Karpas-422 (cell line): ENCODE measurements around the gene FCN3. TPM values are rescaled to one million over a fixed set of nuclear protein-coding genes. Genes with fewer than 3 reads are reported as not detected.
A peak's percentile ranks its signal among the peaks of the same experiment; 100 is the strongest.

ENCODE experiments used
- DNase-seq: peaks from one replicate; pipeline ENCODE4 v3.0.0-alpha.2; 2015
- H2AFZ ChIP-seq: fragments of 200-600 bp; sonication (generic); 2 replicates; pipeline ENCODE4 v1.6.1; 2014; ENCODE audit warnings: antibody characterized with exemption, low read length, mixed read lengths
- H3K27ac ChIP-seq: fragments of 200-600 bp; sonication (generic); 2 replicates; pipeline ENCODE4 v1.5.1; 2014; ENCODE audit warnings: mild to moderate bottlenecking, low read length, moderate library complexity
- H3K27me3 ChIP-seq: fragments of 200-600 bp; sonication (generic); 2 replicates; pipeline ENCODE4 v1.6.1; 2014; ENCODE audit warnings: low read length, mixed read lengths
- H3K36me3 ChIP-seq: fragments of 200-600 bp; sonication (generic); 2 replicates; pipeline ENCODE4 v1.6.1; 2014; ENCODE audit warnings: low read length, mixed read lengths; ENCODE audit not compliant: insufficient read depth
- H3K4me1 ChIP-seq: fragments of 200-600 bp; sonication (generic); 2 replicates; pipeline ENCODE4 v1.6.1; 2014; ENCODE audit warnings: mild to moderate bottlenecking, low read length, mixed read lengths
- H3K4me2 ChIP-seq: fragments of 200-600 bp; sonication (generic); 2 replicates; pipeline ENCODE4 v1.6.1; 2014; ENCODE audit warnings: low read length, low read depth, mild to moderate bottlenecking; ENCODE audit not compliant: poor library complexity, severe bottlenecking
- H3K4me3 ChIP-seq: fragments of 200-600 bp; sonication (generic); 2 replicates; pipeline ENCODE4 v1.5.1; 2014; ENCODE audit warnings: mild to moderate bottlenecking, antibody characterized with exemption, low read length, mixed read lengths
- H3K79me2 ChIP-seq: fragments of 200-600 bp; sonication (generic); 2 replicates; pipeline ENCODE4 v1.6.1; 2014; ENCODE audit warnings: mild to moderate bottlenecking, low read length, mixed read lengths
- H3K9ac ChIP-seq: fragments of 200-600 bp; sonication (generic); 2 replicates; pipeline ENCODE4 v1.6.0; 2014; ENCODE audit warnings: low read length
- H3K9me2 ChIP-seq: fragments of 200-600 bp; sonication (generic), shearing (Covaris generic); replicated peaks from 2 replicates; pipeline ENCODE4 v1.6.0; 2014; ENCODE audit warnings: mild to moderate bottlenecking, low read length, moderate library complexity; ENCODE audit not compliant: insufficient read depth
- H3K9me3 ChIP-seq: fragments of 300-700, 200-600 bp; sonication (generic); 2 replicates; pipeline ENCODE4 v1.6.1; 2014; ENCODE audit warnings: low read length, mixed read lengths
- H4K20me1 ChIP-seq: fragments of 200-600 bp; sonication (generic); 2 replicates; pipeline ENCODE4 v1.6.1; 2014; ENCODE audit warnings: mild to moderate bottlenecking, antibody characterized with exemption, low read length, low read depth; ENCODE audit not compliant: insufficient read depth
- total RNA-seq: library from RNA; depleted of rRNA; stranded (reverse); fragments of >200 nt; shearing (Covaris generic); gene quantifications from 2 replicates; pipeline ENCODE4 v1.2.3, GENCODE V29; 2014; ENCODE audit warnings: low replicate concordance

FCN3 gene
- total RNA-seq, 1 experiment from 2014 or later: not detected

DNA sequence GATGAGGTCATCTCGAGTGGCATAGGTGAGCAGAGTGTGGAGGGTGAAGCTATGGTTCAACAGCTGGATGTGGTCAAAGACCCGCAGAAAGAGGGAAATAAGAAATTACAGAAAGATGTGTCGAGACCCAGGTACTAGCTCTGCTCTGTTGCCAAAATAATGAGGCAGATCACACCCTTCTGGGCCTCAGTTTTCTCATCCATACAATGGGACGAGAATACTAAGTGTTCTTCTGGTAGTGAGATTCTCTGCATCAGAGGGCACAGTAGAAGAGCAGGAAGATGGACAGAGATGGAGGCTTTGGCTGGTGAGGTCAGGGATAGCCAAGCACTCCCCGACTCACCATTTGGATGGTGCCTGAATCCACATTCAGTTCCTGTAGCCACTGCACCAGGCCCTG is 18.9 kb downstream of the FCN3 start:
- Histone ChIP-seq H3K4me2 (no peak overlapping the region), H3K79me2 (no peaks in the 10 kb centered on the region), H3K27me3 (no peaks in the 10 kb centered on the region), H4K20me1 (no peaks in the 10 kb centered on the region), H3K4me3 (no peak overlapping the region), H3K36me3 (no peaks in the 10 kb centered on the region), H3K9ac (no peak overlapping the region), H3K9me2 (no peaks in the 10 kb centered on the region), H2AFZ (no peak overlapping the region), H3K27ac (no peak overlapping the region), H3K4me1 (peaks cover 13% of the 10 kb centered on the region), H3K9me3 (no peaks in the 10 kb centered on the region)
- DNase-seq: no peak

DNA sequence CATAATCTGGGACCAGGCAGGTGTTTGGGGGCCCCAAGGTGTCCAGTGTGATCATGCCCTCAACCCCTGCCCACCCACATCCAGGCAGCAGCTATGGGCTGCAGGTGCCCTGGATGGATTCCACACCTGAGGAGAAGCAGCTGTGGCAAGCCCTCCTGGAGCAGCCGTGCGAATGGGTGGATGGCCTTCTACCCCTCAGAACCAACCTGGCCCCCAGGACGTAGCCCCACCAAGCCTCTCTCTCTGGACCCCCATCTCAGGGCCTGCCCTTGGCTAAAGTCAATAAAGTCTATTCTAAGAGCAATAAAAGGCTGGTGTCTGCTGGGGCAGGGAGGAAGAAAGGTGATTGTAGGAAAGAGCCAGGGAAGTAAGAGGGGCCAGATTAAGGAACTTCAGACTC is 21.0 kb downstream of the FCN3 start:
- Histone ChIP-seq H3K9me3 (no peaks in the 10 kb centered on the region), H3K27me3 (no peaks in the 10 kb centered on the region), H4K20me1 (no peaks in the 10 kb centered on the region), H3K79me2 (no peaks in the 10 kb centered on the region), H3K27ac (no peak overlapping the region), H3K9ac (no peak overlapping the region), H3K4me1 (peaks cover 23% of the 10 kb centered on the region), H3K4me3 (no peak overlapping the region), H3K4me2 (no peak overlapping the region), H3K9me2 (no peaks in the 10 kb centered on the region), H2AFZ (no peak overlapping the region), H3K36me3 (no peaks in the 10 kb centered on the region)
- no peak for DNase-seq

- Histone ChIP-seq H2AFZ (no peak overlapping the region), H4K20me1 (no peaks in the 10 kb centered on the region), H3K79me2 (no peaks in the 10 kb centered on the region), H3K9me2 (no peaks in the 10 kb centered on the region), H3K4me3 (no peak overlapping the region), H3K4me1 (peaks cover 23% of the 10 kb centered on the region), H3K9ac (no peak overlapping the region), H3K4me2 (no peak overlapping the region), H3K27me3 (no peaks in the 10 kb centered on the region), H3K27ac (no peak overlapping the region), H3K36me3 (no peaks in the 10 kb centered on the region), H3K9me3 (no peaks in the 10 kb centered on the region)
- DNase-seq: no peak
These were observed 21.5 kb downstream of the FCN3 start for GRCh38 chr1:27353166-27353565.

- no peak overlapping the region for H3K27ac ChIP-seq
- no peaks in the 10 kb centered on the region for H3K9me3 ChIP-seq
- no peaks in the 10 kb centered on the region for H3K9me2 ChIP-seq
- H3K4me1 ChIP-seq: peaks cover 15% of the 10 kb centered on the region
- H3K4me3 ChIP-seq: no peak overlapping the region
- H2AFZ ChIP-seq: no peak overlapping the region
- no peaks in the 10 kb centered on the region for H3K79me2 ChIP-seq
- no peaks in the 10 kb centered on the region for H3K27me3 ChIP-seq
- H3K36me3 ChIP-seq: no peaks in the 10 kb centered on the region
- H4K20me1 ChIP-seq: no peaks in the 10 kb centered on the region
- no peak overlapping the region for H3K9ac ChIP-seq
- no peak overlapping the region for H3K4me2 ChIP-seq
- no peak for DNase-seq
These were observed 23.0 kb downstream of the FCN3 start for GRCh38 chr1:27351541-27352107.

- no peaks in the 10 kb centered on the region for H3K27me3 ChIP-seq
- H3K9ac ChIP-seq: no peak overlapping the region
- DNase-seq: no peak
- H3K9me2 ChIP-seq: no peaks in the 10 kb centered on the region
- no peak overlapping the region for H2AFZ ChIP-seq
- no peak overlapping the region for H3K4me3 ChIP-seq
- no peaks in the 10 kb centered on the region for H3K36me3 ChIP-seq
- no peaks in the 10 kb centered on the region for H4K20me1 ChIP-seq
- H3K27ac ChIP-seq: no peak overlapping the region
- no peaks in the 10 kb centered on the region for H3K9me3 ChIP-seq
- peaks cover 10% of the 10 kb centered on the region for H3K4me1 ChIP-seq
- H3K4me2 ChIP-seq: no peak overlapping the region
- H3K79me2 ChIP-seq: no peaks in the 10 kb centered on the region
These were observed 23.7 kb downstream of the FCN3 start for GRCh38 chr1:27350663-27351540.

DNA sequence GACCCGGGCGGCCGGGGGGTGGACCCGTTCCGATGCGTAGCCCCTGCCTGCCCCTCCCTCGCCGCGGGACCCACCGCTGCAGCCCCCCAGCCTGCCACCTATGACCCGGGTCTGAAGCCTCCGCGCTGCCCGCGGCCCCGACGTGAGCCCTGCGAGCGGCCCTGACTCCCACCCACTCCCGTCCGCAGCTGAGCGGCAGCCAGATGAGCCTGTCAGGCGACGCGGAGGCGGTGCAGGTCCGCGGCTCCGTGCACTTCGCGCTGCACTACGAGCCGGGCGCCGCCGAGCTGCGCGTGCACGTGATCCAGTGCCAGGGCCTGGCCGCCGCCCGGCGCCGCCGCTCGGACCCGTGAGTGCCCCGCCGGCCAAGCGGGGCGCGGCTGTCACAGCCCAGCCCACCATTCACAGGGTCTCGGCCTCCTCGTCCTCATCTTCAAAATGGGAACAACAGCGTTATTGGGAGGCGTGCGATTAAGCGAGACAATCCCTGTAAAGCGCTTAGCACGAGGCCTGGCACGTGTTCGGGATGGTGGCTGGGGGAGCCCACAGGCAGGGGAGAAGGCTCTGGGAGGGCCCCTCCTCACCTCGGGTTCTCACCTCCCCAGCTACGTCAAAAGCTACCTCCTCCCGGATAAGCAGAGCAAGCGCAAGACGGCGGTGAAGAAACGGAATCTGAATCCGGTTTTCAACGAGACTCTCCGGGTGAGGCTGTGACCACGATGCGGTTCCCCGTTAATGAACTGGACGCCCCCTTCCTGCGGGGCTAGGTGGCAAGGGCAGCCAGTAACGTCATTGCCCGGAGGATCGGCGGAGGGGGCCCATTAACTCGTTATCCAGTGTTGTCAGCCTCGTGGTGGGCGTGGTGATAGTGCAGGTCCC is 24.6 kb downstream of the FCN3 start:
- H3K4me3 ChIP-seq: no peak overlapping the region
- peak overlapping the region; percentile 65; the same call in 1 of the 2 replicates for H2AFZ ChIP-seq

DNA sequence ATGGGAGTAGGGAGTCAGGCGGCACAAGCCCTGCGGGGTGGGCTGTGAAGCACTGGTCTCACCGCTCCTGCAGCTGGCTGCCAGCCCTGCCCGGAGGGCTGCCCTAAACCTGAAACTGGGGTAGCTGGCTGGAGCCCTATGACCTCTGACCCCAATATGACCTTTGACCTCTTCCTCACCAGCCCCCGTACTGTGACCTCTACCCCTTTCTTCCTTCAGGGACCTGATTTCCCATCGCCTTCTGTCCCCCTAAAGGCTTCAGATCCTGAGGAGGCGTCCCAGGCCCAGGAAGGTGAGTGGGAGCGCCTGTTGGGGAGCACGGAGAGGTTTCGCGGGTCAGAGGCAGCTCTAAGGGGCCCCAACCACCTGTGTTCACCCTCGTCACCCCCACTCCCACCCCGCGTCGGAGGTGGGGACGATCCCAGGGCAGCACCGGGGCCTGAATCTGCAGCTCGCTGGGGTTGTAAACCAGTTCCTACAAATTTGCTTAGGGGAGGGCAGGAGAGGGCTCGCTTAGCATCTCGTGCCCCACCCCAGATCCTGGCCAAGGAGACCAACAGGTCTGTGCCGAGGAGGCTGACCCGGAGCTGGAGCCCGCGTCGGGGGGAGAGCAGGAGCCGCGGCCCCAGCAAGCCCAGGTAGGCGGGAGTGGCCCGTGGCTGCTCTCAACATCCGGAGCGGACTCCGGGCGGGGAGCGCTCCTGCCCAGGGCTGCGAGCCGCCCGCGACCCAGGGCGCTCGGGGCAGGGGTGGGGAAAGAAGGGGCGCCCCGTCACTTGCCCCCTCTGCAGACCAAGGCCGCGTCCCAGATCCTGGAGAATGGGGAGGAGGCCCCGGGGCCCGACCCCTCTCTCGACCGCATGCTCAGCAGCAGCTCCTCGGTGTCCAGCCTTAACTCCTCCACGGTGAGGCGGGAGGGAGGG is 25.5 kb downstream of the FCN3 start:
- Histone ChIP-seq H3K27me3 (no peaks in the 10 kb centered on the region), H3K9me3 (no peaks in the 10 kb centered on the region), H3K9me2 (no peaks in the 10 kb centered on the region), H3K4me2 (peak overlapping the region; percentile 92), H3K4me3 (peak overlapping the region; percentile 63), H3K79me2 (no peaks in the 10 kb centered on the region), H3K36me3 (no peaks in the 10 kb centered on the region), H3K9ac (peak overlapping the region; percentile 71), H4K20me1 (no peaks in the 10 kb centered on the region), H3K27ac (no peak overlapping the region), H2AFZ (peak overlapping the region; percentile 65), H3K4me1 (peaks cover 10% of the 10 kb centered on the region)
- peak; percentile 79 for DNase-seq

More for the DNA sequence above, 24.6 kb downstream of the FCN3 start:
- Histone ChIP-seq H3K27me3 (no peaks in the 10 kb centered on the region), H3K79me2 (no peaks in the 10 kb centered on the region), H3K9me2 (no peaks in the 10 kb centered on the region), H4K20me1 (no peaks in the 10 kb centered on the region), H3K4me1 (peaks cover 10% of the 10 kb centered on the region), H3K4me2 (peak overlapping the region; percentile 92), H3K27ac (no peak overlapping the region), H3K9ac (no peak overlapping the region), H3K36me3 (no peaks in the 10 kb centered on the region), H3K9me3 (no peaks in the 10 kb centered on the region)
- no peak for DNase-seq
